Hematopoietic multipotent progenitor cell treated with erythropoietin and hydrocortisone succinate and interleukin-3 and kit ligand, for 8 days (in vitro differentiated cells): Measurements from ENCODE around the gene GMPR2.

ENCODE experiments used
- DNase-seq: peaks from one replicate; pipeline ENCODE4 v3.0.0-alpha.2; 2015

The GMPR2 gene

GRCh38 chr14:24270537-24271133, 37.9 kb downstream of the GMPR2 start:
- no peak for DNase-seq

- DNase-seq = peak; percentile 90
These were observed 38.6 kb downstream of the GMPR2 start, which contains the start of gene RABGGTA for GRCh38 chr14:24271134-24271833. TSS of gene RABGGTA (minus strand) at chr14:24271597. CDS start at chr14:24271115, 482 bp downstream.

GRCh38 chr14:24271834-24272263, 39.1 kb downstream of the GMPR2 start:
- DNase-seq = no peak

GRCh38 chr14:24272467-24272866, 39.7 kb downstream of the GMPR2 start:
- no peak for DNase-seq

GRCh38 chr14:24273422-24273998, 40.8 kb downstream of the GMPR2 start:
- DNase-seq = peak; percentile 31

GRCh38 chr14:24274101-24274543, 41.4 kb downstream of the GMPR2 start:
- DNase-seq = peak; percentile 72

GRCh38 chr14:24277071-24277470, 44.3 kb downstream of the GMPR2 start:
- no peak for DNase-seq

GRCh38 chr14:24277606-24278321, 45.0 kb downstream of the GMPR2 start:
- peak; percentile 79 for DNase-seq

GRCh38 chr14:24278424-24278823, 45.7 kb downstream of the GMPR2 start:
- DNase-seq = peak; percentile 64

- DNase-seq = peak; percentile 87
These were observed 46.8 kb downstream of the GMPR2 start for GRCh38 chr14:24279301-24280186.

GRCh38 chr14:24280797-24281460, 48.2 kb downstream of the GMPR2 start:
- DNase-seq = no peak

- no peak for DNase-seq
These were observed 48.9 kb downstream of the GMPR2 start for GRCh38 chr14:24281636-24282035.

GRCh38 chr14:24282736-24283135, 50.0 kb downstream of the GMPR2 start:
- DNase-seq = no peak

GRCh38 chr14:24283796-24284460, 51.2 kb downstream of the GMPR2 start:
- no peak for DNase-seq

- DNase-seq = no peak
These were observed 51.8 kb downstream of the GMPR2 start for GRCh38 chr14:24284501-24285035.

GRCh38 chr14:24285351-24285750, 52.6 kb downstream of the GMPR2 start:
- DNase-seq = no peak

- DNase-seq = no peak
These were observed 54.3 kb downstream of the GMPR2 start for GRCh38 chr14:24286996-24287395.
